GM23338 (cell line): Measurements from ENCODE around the gene LURAP1L. TPM values are rescaled to one million over a fixed set of nuclear protein-coding genes. Genes with fewer than 3 reads are reported as not detected.
A peak's percentile ranks its signal among the peaks of the same experiment; 100 is the strongest.

Experiments
- ATAC-seq: fragments of 200-7000 bp; cut with Tn5 transposase; 3 replicates; pipeline ENCODE4 v1.9.1; 2020
- DNase-seq: peaks from one replicate; pipeline ENCODE4 v3.0.0-alpha.2; 2015; ENCODE audit warnings: low spot score
- H2AFZ ChIP-seq: fragments of 200-600 bp; sonication (generic); 2 replicates; pipeline ENCODE4 v1.8.0; 2016; ENCODE audit warnings: antibody characterized with exemption, mild to moderate bottlenecking, moderate library complexity
- H3F3A ChIP-seq: fragments of 200-600 bp; sonication (generic); replicated peaks from 2 replicates; pipeline ENCODE4 v1.8.0; 2017; ENCODE audit warnings: antibody characterized with exemption, mixed run types, low read depth
- H3K27ac ChIP-seq: fragments of 200-600 bp; sonication (generic); 2 replicates; pipeline ENCODE4 v1.6.1; 2016; ENCODE audit warnings: low read depth
- H3K27me3 ChIP-seq: fragments of 200-600 bp; sonication (generic); 2 replicates; pipeline ENCODE4 v1.8.0; 2016; ENCODE audit warnings: mild to moderate bottlenecking, mixed run types, moderate library complexity; ENCODE audit not compliant: insufficient read depth
- H3K36me3 ChIP-seq: fragments of 200-600 bp; sonication (generic); 2 replicates; pipeline ENCODE4 v1.8.0; 2016; ENCODE audit warnings: mild to moderate bottlenecking; ENCODE audit not compliant: insufficient read depth
- H3K4me1 ChIP-seq: fragments of 200-600 bp; sonication (generic); 2 replicates; pipeline ENCODE4 v1.8.0; 2016; ENCODE audit warnings: mild to moderate bottlenecking, moderate library complexity; ENCODE audit not compliant: insufficient read depth
- H3K4me2 ChIP-seq: fragments of 200-600 bp; sonication (generic); 2 replicates; pipeline ENCODE4 v1.7.1; 2017; ENCODE audit warnings: mixed run types
- H3K4me3 ChIP-seq: fragments of 200-600 bp; sonication (generic); 2 replicates; pipeline ENCODE4 v1.6.1; 2016; ENCODE audit warnings: mixed run types
- H3K79me2 ChIP-seq: fragments of 200-600 bp; sonication (generic); replicated peaks from 2 replicates; pipeline ENCODE4 v1.8.0; 2017; ENCODE audit warnings: mild to moderate bottlenecking; ENCODE audit not compliant: insufficient read depth
- H3K9me2 ChIP-seq: fragments of 200-600 bp; sonication (generic); 2 replicates; pipeline ENCODE4 v1.8.0; 2017; ENCODE audit not compliant: insufficient read depth
- H4K20me1 ChIP-seq: fragments of 200-600 bp; sonication (generic); replicated peaks from 2 replicates; pipeline ENCODE4 v1.8.0; 2017; ENCODE audit warnings: mild to moderate bottlenecking; ENCODE audit not compliant: insufficient read depth
- H3K27ac Mint-ChIP-seq: 2 replicates; pipeline ENCODE4 v1.8.0; 2020; ENCODE audit warnings: inconsistent platforms, mild to moderate bottlenecking, moderate library complexity, mixed read lengths
- H3K27me3 Mint-ChIP-seq: 3 replicates; pipeline ENCODE4 v1.8.0; 2022; ENCODE audit warnings: low read depth, mild to moderate bottlenecking, moderate library complexity, mixed read lengths, inconsistent platforms; ENCODE audit not compliant: insufficient read depth, poor library complexity
- H3K36me3 Mint-ChIP-seq: 3 replicates; pipeline ENCODE4 v1.8.0; 2021; ENCODE audit warnings: low read depth, mild to moderate bottlenecking, inconsistent platforms, moderate library complexity, mixed read lengths
- H3K4me1 Mint-ChIP-seq: 3 replicates; pipeline ENCODE4 v1.8.0; 2020; ENCODE audit warnings: mild to moderate bottlenecking, inconsistent platforms, mixed read lengths
- H3K4me3 Mint-ChIP-seq: 3 replicates; pipeline ENCODE4 v1.8.0; 2021; ENCODE audit warnings: moderate library complexity, mild to moderate bottlenecking, inconsistent platforms, mixed read lengths
- H3K9me3 Mint-ChIP-seq: 3 replicates; pipeline ENCODE4 v1.8.0; 2020; ENCODE audit warnings: moderate library complexity, mild to moderate bottlenecking, inconsistent platforms, mixed read lengths
- CREB1 ChIP-seq: fragments of 250-450 bp; sonication (Bioruptor Pico); IDR thresholded peaks from 2 replicates; pipeline ENCODE4 v1.5.0; 2020; ENCODE audit warnings: low read depth, mild to moderate bottlenecking, moderate library complexity
- CTCF ChIP-seq, 2 experiments: fragments of 200-600 bp in 1 of 2; sonication (generic) in 1 of 2; conservative IDR thresholded peaks; 2 replicates each; pipeline versions ENCODE4 v1.5.1 to v1.6.1; 2016 to 2017; ENCODE audit warnings: antibody characterized with exemption in 2 of 2, low read depth in 2 of 2, mild to moderate bottlenecking in 2 of 2, moderate library complexity in 1 of 2
- EZH2phosphoT487 ChIP-seq: fragments of 200-600 bp; sonication (generic); IDR thresholded peaks from one replicate; pipeline ENCODE4 v1.8.1; 2018; ENCODE audit warnings: antibody characterized with exemption; ENCODE audit not compliant: unreplicated experiment
- NANOG ChIP-seq: IDR thresholded peaks from 2 replicates; pipeline ENCODE4 v1.6.1; 2016; ENCODE audit warnings: antibody characterized with exemption, borderline replicate concordance
- POLR2AphosphoS5 ChIP-seq: IDR thresholded peaks from 2 replicates; pipeline ENCODE4 v1.6.1; 2016; ENCODE audit warnings: antibody characterized with exemption, low read depth
- REST ChIP-seq: IDR thresholded peaks from one replicate; pipeline ENCODE4 v1.6.1; 2018; ENCODE audit warnings: antibody characterized with exemption; ENCODE audit not compliant: unreplicated experiment
- STAT1 ChIP-seq: IDR thresholded peaks from one replicate; pipeline ENCODE4 v1.6.1; 2016; ENCODE audit warnings: antibody characterized with exemption; ENCODE audit not compliant: unreplicated experiment
- ZNF114 ChIP-seq: fragments of 250-450 bp; sonication (Bioruptor Pico); IDR thresholded peaks from 2 replicates; pipeline ENCODE4 v1.5.0; 2020; ENCODE audit warnings: mild to moderate bottlenecking, moderate library complexity
- ZNF331 ChIP-seq: fragments of 250-450 bp; sonication (Bioruptor Pico); IDR thresholded peaks from 2 replicates; pipeline ENCODE4 v1.5.0; 2020; ENCODE audit warnings: low read depth, mild to moderate bottlenecking, moderate library complexity
- polyA plus RNA-seq: library from polyadenylated mRNA; unstranded; fragments of >200 nt; fragmentation: Nextera tagmentation; extraction: Ambion mirVana; gene quantifications from 2 replicates; pipeline ENCODE4 v1.2.1, GENCODE V29; 2016
- total RNA-seq: library from RNA; depleted of rRNA; stranded (reverse); fragments of >200 nt; shearing (Covaris generic); gene quantifications from 2 replicates; pipeline ENCODE4 v1.2.3, GENCODE V29; 2014

The LURAP1L gene
- total and polyA plus RNA-seq, 2 experiments from 2014 or later = 1.2 to 1.6 TPM

GRCh38 chr9:12817702-12818101 is 42.9 kb downstream of the LURAP1L start:
- Mint-ChIP-seq H3K27me3 (no peaks in the 10 kb centered on the region), H3K4me3 (no peak overlapping the region), H3K4me1 (peaks cover 13% of the 10 kb centered on the region; the same call in 2 of the 3 replicates), H3K9me3 (no peaks in the 10 kb centered on the region), H3K27ac (no peak overlapping the region), H3K36me3 (no peaks in the 10 kb centered on the region)
- no peaks in the 10 kb centered on the region for H4K20me1 ChIP-seq
- H3K4me2 ChIP-seq = no peak overlapping the region
- no peaks in the 10 kb centered on the region for H3K36me3 ChIP-seq
- no peak for DNase-seq
- no peak for ATAC-seq
- H3K4me1 ChIP-seq = no peaks in the 10 kb centered on the region
- H3F3A ChIP-seq = no peaks in the 10 kb centered on the region
- no peak for TF ChIP-seq POLR2AphosphoS5
- TF ChIP-seq NANOG = no peak
- TF ChIP-seq REST = no peak
- no peak for TF ChIP-seq CREB1 (CRISPR knock-in tag)
- no peak for TF ChIP-seq ZNF331 (CRISPR knock-in tag)
- no peak for TF ChIP-seq STAT1
- TF ChIP-seq EZH2phosphoT487 = no peak
- no peaks in the 10 kb centered on the region for H3K9me2 ChIP-seq
- no peaks in the 10 kb centered on the region for H3K79me2 ChIP-seq
- no peak overlapping the region for H2AFZ ChIP-seq
- no peak overlapping the region for H3K4me3 ChIP-seq
- no peak overlapping the region for H3K27ac ChIP-seq
- H3K27me3 ChIP-seq = no peaks in the 10 kb centered on the region

- Mint-ChIP-seq H3K4me1 (peaks cover 13% of the 10 kb centered on the region; the same call in 2 of the 3 replicates), H3K27ac (no peak overlapping the region)
- ATAC-seq = peak; percentile 55; the same call in 2 of the 3 replicates
These were observed 43.7 kb downstream of the LURAP1L start for GRCh38 chr9:12818431-12819000.

More at GRCh38 chr9:12818431-12819000, 43.7 kb downstream of the LURAP1L start:
- Histone ChIP-seq H3K9me2 (no peaks in the 10 kb centered on the region), H4K20me1 (no peaks in the 10 kb centered on the region), H3K4me3 (no peak overlapping the region), H3K27me3 (no peaks in the 10 kb centered on the region), H3K36me3 (no peaks in the 10 kb centered on the region), H3K79me2 (no peaks in the 10 kb centered on the region), H2AFZ (no peak overlapping the region), H3F3A (no peaks in the 10 kb centered on the region), H3K4me2 (no peak overlapping the region), H3K27ac (no peak overlapping the region), H3K4me1 (no peaks in the 10 kb centered on the region)
- Mint-ChIP-seq H3K36me3 (no peaks in the 10 kb centered on the region), H3K27me3 (no peaks in the 10 kb centered on the region), H3K9me3 (no peaks in the 10 kb centered on the region), H3K4me3 (no peak overlapping the region)
- DNase-seq = peak; percentile 5
- TF ChIP-seq CTCF (conservative IDR thresholded peaks at IDR 0.05; ENCODE audit: low read depth in 2 of 2) (peak in 1 of 2 experiments; percentile 30; a peak in 2 of 4 replicates), ZNF114 (CRISPR knock-in tag) (no peak)
